LNCAP (cell line): ENCODE data around the gene ZNF423.

Experiments used
- CTCF ChIP-seq: fragments of 450-650 bp; IDR thresholded peaks from 2 replicates; pipeline ENCODE4 v1.5.1; 2017; ENCODE audit warnings: mild to moderate bottlenecking

Gene ZNF423

GRCh38 chr16:49615576-49615975 is 240.3 kb downstream of the ZNF423 start:
- no peak for TF ChIP-seq CTCF

- TF ChIP-seq CTCF, result no peak
Observed at GRCh38 chr16:49610983-49611382, 244.9 kb downstream of the ZNF423 start.

GRCh38 chr16:49608779-49609178 is 247.1 kb downstream of the ZNF423 start:
- no peak for TF ChIP-seq CTCF

- TF ChIP-seq CTCF, result no peak
Observed at GRCh38 chr16:49608098-49608497, 247.8 kb downstream of the ZNF423 start.

- TF ChIP-seq CTCF, result no peak
Observed at GRCh38 chr16:49605536-49606254, 250.2 kb downstream of the ZNF423 start.

GRCh38 chr16:49604602-49605001 is 251.3 kb downstream of the ZNF423 start:
- TF ChIP-seq CTCF, result no peak

GRCh38 chr16:49603956-49604355 is 252.0 kb downstream of the ZNF423 start:
- TF ChIP-seq CTCF, result no peak

GRCh38 chr16:49602976-49603310 is 253.0 kb downstream of the ZNF423 start:
- TF ChIP-seq CTCF, result no peak
